ENCODE measurements around the gene ITGAL.
"Not testable (repeated sequence)": the region's sequence is repeated elsewhere in the genome, so short reads cannot be mapped to it uniquely, and the experiment has no call there.

Gene ITGAL

DNA sequence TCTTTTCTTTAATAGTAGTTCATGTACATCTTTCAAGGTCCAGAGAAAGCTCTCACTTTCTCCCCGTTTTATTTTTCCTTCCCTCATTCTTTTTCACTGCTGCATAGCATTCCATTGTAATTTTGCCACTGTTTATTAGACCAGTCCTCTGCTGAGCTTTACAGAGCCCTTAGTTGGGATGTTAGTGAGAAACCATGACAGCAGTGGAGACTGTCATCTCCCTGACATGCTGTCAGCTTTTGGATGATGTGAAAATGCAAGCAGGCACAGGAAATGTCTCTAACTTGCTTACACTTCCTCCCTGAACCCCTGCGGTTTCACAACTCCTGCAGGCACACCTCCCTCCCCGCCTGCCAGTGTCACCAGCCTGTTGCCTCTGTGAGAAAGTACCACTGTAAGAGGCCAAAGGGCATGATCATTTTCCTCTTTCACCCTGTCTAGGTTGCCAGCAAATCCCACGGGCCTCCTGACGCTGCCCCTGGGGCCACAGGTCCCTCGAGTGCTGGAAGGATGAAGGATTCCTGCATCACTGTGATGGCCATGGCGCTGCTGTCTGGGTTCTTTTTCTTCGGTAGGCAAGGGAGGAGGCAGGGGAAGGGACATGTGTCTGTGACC lies at the start of gene ITGAL:
TSS of gene ITGAL (plus strand) at position 415 of the 615 bp plus-strand sequence. CDS start at position 511, 96 bp downstream.
- no peak for DNase-seq

GRCh38 chr16:30428055-30428454 lies 44.5 kb upstream of the ITGAL start:
- no peak for DNase-seq

GRCh38 chr16:30429418-30429677 lies 43.2 kb upstream of the ITGAL start:
- no peak for DNase-seq

DNA sequence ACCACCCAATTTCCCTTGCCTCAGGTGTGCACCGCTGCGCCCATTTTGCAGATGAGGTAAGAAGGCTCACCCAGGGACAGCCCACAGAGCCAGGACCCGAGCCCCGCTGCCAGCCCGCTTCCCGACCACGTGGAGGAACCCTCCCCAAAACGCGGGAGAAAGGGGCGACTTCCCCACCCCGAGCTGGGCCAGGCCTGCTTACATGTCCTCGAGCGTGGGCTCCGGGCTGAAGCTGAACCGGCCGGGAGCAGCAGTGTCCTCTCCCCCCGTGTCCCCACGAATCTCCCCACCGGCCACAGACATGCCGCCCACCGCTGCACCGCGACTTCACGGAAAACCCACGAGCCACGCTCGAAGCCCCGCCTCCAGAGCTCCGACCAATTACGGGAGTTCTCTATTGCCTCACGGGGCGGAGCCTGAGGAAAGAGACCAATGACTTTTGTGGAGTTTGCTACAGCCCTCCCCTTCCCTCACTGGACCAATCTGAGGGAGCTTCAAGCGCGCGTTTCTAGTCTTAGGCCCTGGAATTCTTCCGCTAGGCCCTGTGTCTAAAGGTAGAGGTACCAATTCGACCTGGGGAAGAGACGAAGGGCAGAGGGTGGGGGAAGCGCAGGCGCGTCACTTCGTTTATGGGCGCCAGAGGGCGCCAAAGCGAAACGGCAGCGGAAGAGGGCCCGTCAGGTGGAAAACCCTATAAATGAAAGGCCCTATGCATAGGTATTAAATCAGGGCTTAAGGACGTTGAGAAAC lies 42.7 kb upstream of the ITGAL start, which contains the start of gene DCTPP1:
TSS of gene DCTPP1 (minus strand) at position 353 of the 750 bp plus-strand sequence. CDS start at position 303, 50 bp downstream.
- DNase-seq, result peak; percentile 92

DNA sequence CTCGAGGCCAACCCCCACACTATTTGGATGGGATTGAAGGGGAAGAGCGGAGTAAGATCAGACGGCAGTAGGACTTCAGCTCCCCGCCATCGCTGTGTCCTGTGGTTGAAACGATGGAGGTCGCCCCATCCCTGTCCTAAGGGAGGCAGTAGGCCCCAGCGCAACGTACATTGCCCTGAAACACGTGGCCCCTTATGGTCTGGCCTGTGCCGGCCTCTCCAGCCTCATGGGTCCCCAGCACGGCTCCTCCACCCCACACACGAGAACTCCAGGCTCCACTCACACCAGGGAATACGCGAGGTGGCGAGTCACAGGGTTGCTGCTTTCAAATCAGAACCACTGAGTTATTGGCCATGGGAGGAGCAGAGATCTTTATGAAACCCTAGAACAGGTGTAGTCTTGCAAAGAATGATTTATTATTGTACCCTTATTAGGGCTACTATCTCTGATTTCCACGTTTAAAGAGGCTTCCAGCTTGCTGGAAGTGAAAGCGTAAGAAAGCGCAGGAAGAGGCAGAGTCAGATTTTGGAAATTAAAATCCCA lies 42.0 kb upstream of the ITGAL start:
- DNase-seq, result no peak

- DNase-seq, result no peak
These were observed 37.7 kb upstream of the ITGAL start for GRCh38 chr16:30434852-30435251.

DNA sequence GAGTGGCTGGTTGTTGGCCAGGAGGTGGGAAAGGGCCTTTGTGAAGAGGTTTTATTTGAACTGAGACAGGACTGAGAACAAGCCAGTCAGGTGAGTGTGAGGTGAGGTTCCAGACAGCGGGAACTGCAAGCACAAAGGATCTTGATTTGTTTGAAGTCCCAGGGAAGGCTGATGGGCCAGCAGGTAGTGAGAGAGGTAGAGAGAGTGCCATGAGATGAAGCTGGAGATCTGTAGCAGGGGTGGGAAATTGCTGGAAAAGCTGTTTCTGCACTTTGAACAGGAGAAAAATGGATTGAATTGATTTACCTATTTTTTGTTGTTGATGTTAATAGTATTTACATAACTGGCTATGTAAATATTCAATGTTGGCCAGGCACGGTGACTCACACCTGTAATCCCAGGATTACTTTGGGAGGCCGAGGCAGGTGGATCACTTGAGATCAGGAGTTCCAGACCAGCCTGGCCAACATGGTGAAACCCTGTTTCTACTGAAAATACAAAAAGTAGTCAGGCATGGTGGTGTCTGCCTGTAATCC lies 35.0 kb upstream of the ITGAL start:
- no peak for DNase-seq

GRCh38 chr16:30438835-30439234 lies 33.7 kb upstream of the ITGAL start:
- no peak for DNase-seq

DNA sequence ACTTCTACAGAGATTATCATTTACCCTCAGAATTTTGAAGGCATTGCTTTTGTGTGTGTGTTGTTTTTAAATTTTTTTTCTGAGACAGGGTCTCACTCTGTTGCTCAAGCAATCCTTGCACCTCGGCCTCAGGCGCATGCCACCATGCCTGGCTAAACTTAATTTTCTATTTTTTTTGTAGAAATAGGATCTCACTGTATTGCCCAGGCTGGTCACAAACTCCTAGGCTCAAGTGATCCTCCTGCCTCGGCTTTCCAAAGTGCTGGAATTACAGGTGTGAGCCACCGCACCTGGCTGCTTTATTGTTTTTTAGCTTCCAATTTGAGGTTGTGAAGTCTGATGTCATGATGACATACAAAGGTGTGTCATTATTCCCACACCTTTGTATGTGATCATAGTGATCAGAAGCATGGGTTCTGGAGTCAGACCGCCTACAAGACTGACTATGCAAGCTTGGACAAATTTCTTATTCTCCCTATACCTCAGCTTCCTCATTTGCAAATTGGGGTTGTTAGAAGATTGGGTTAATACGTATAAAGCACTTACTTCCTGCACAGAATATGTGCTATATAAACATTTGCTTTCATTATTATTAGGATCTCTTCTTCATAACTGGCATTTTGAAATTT lies 32.7 kb upstream of the ITGAL start:
- no peak for DNase-seq

DNA sequence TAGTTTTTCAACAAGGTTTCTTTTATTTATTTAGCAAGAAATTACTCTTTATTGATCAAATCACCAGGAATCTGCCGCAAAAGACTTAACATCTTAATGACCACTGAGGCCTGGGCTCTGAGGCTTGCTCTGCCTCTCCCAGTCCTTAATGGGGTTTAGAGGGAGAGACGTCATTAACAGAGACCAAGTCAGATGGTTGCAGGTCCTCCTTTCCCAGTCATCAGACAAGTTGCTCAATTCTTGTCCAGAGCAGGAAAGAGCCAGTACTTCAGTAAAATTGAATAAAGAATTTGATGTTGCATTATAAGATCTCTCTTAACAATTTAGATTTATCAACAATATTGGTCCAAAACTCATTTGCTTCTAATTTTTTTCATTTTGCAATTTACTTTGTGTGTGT lies 28.9 kb upstream of the ITGAL start:
- no peak for DNase-seq

DNA sequence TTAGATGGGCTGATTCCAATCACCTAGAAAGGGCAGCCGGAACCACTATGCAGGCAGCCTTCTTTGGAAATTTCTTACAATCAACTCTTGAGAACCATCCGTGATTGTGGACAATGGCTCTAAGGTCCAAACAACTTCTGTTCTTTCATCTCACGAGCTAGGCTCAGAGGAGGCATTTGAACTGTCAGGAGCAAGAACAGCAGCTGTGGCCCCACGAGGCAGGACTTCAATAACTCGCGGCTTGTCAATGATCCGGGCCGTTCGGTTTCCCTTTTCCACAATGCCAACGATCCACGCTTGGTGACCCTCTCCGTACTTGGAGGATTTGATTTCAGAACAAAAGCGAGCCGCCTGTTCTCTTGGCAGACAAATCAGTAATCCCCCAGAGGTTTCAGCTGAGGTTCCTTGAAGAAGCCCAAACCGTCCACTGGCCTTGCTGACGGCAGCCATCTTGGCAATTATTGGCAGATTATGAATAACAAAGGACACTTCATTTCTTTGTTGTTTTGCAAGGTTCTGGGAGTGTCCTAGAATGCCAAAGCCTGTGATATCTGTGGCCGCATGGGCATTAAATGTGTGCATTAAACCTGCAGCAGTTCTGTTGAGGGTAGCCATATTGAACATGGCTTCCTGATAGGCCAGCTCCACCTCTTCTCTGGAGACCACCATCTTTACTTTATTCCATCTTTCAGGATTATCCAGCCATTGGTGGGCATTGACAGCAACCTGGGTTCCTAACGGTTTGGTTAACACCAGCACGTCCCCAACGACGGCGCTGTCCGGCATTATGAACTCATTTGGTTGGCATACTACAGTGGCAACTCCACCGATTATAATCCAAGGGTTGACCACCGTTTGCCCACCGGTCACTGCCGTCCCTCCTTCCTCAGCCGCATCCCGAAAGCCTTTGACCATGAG lies 28.1 kb upstream of the ITGAL start:
- DNase-seq, result no peak

DNA sequence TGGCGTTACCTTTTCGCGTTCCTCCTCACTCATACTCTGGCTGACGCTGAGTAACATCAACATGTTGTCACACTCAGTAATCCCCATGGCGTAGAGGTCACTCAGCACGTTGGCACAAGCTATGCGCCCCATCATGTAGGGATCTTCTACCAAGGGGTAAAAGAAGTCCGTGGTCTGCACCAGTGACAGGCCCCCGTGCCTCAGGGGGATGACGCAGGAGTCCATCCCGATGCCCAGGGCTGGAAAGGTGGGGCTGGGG lies 27.5 kb upstream of the ITGAL start:
- no peak for DNase-seq

DNA sequence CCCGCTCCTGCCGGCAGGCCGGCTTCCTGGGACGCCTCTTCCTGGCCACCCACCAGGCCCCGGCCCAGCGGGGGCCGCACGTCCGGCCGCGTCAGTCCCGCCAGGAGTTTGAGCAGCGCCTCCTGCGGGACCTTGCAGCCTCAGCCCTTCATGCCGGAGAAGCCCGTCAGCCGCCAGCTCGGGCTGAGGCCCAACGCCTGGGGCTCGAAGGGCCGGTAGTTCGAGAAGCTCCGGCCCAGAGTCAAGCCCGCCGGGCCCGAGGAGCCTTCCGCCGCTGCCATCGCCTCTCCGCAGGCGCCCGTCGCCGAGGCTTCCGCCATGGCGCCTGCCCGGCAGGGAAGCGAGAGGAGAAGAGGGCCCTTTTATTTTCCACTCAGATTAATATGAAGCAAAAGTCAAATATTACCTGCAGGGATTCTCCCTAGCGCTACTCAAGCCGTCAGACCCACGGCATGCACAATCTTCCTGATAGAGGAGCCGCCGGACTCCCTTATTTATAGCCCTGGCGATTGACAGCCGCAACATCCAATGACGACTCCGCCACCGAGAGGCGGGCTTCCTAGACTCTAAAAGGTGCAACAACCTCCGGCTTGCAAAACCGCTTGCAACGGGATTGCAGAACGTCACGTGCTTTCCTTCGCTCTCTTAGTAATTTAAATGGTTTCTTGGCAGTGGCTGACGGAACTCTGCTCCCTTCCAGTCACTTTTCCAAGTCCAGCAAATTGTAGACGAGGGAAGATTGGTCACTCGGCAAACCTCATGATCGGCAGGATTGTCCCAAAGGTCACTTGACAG lies 26.9 kb upstream of the ITGAL start, which contains the start of gene SEPHS2:
TSS of gene SEPHS2 (minus strand) at position 467 of the 795 bp plus-strand sequence. CDS start at position 320, 147 bp downstream.
- DNase-seq, result peak; percentile 96

DNA sequence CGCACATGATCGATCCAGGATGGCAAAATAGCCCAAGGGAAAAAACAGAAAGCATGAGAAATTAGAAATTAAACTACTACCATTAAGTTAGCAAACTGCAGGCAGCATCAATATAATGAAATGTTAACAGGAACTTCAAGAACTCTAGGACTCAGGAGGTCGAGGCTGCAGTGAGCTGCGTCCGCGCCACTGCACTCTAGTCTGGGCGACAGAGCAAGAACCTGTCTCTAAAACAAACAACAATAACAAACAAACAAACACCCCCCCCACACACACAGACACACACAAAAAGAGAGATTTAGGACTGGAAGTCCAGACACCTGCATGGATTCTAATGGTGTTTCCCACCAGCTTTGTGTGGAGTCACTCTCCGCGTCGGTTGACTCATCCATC lies 26.3 kb upstream of the ITGAL start:
- no peak for DNase-seq

GRCh38 chr16:30447512-30448226 lies 24.9 kb upstream of the ITGAL start:
- no peak for DNase-seq

- no peak for DNase-seq
These were observed 23.5 kb upstream of the ITGAL start for GRCh38 chr16:30449116-30449435.

GRCh38 chr16:30452709-30453580 lies 19.6 kb upstream of the ITGAL start:
- DNase-seq, result not testable (repeated sequence)

GRCh38 chr16:30456302-30456701 lies 16.2 kb upstream of the ITGAL start:
- no peak for DNase-seq

- DNase-seq, result no peak
These were observed 15.3 kb upstream of the ITGAL start for GRCh38 chr16:30457256-30457655.

Data from right forelimb (tissue), 1 donor.